ENCODE measurements around the gene PCSK6. TPM values are rescaled to one million over a fixed set of nuclear protein-coding genes. Genes with fewer than 3 reads are reported as not detected.

The PCSK6 gene
- total and polyA plus RNA-seq, 9 donors: 3.8 to 26.0 (median 13.0) TPM

GRCh38 chr15:101391431-101391830 lies 98.1 kb downstream of the PCSK6 start:
- H3K4me3 ChIP-seq: no peak overlapping the region
- no peaks in the 10 kb centered on the region for H3K9me3 ChIP-seq
- no peaks in the 10 kb centered on the region for H3K27me3 ChIP-seq
- H3K36me3 ChIP-seq: no peaks in the 10 kb centered on the region
- 77 to 87% (median 81%) methylated on average over 10 of the region's 10 CpGs for WGBS, 3 donors
- intact Hi-C loops (cut with DNase I): no loop called here
- no peak for TF ChIP-seq POLR2A (IDR thresholded peaks at IDR 0.05)
- no peak for TF ChIP-seq EP300 (IDR thresholded peaks at IDR 0.05)
- TF ChIP-seq CTCF (IDR thresholded peaks at IDR 0.05): no peak
- no peak overlapping the region for H3K27ac ChIP-seq
- no peak for DNase-seq
- H3K4me1 ChIP-seq (ENCODE audit: insufficient read depth): no peaks in the 10 kb centered on the region

GRCh38 chr15:101390462-101390861 lies 99.0 kb downstream of the PCSK6 start:
- Histone ChIP-seq H3K4me3 (no peak overlapping the region), H3K27ac (no peak overlapping the region), H3K36me3 (no peaks in the 10 kb centered on the region), H3K9me3 (no peaks in the 10 kb centered on the region), H3K4me1 (ENCODE audit: insufficient read depth) (no peaks in the 10 kb centered on the region), H3K27me3 (no peaks in the 10 kb centered on the region)
- TF ChIP-seq POLR2A (IDR thresholded peaks at IDR 0.05) (no peak), EP300 (IDR thresholded peaks at IDR 0.05) (no peak)
- intact Hi-C loops (cut with DNase I): no loop called here
- no peak for DNase-seq
- WGBS, 3 donors: 80 to 85% (median 80%) methylated on average over 8 of the region's 8 CpGs

- 78 to 90% (median 81%) methylated on average over 9 of the region's 9 CpGs for WGBS, 3 donors
- Histone ChIP-seq H3K36me3 (no peaks in the 10 kb centered on the region), H3K27ac (no peak overlapping the region), H3K4me3 (no peak overlapping the region), H3K27me3 (no peaks in the 10 kb centered on the region), H3K4me1 (ENCODE audit: insufficient read depth) (no peaks in the 10 kb centered on the region), H3K9me3 (no peaks in the 10 kb centered on the region)
- TF ChIP-seq POLR2A (IDR thresholded peaks at IDR 0.05) (no peak), EP300 (IDR thresholded peaks at IDR 0.05) (no peak), CTCF (IDR thresholded peaks at IDR 0.05) (no peak)
- no peak for DNase-seq
- intact Hi-C loops (cut with DNase I): no loop called here
Measured at GRCh38 chr15:101390060-101390459, 99.4 kb downstream of the PCSK6 start.

- intact Hi-C loops (cut with DNase I): no loop called here
- DNase-seq: no peak
Measured at GRCh38 chr15:101389362-101389761, 100.1 kb downstream of the PCSK6 start.

More at GRCh38 chr15:101389362-101389761, 100.1 kb downstream of the PCSK6 start:
- no peaks in the 10 kb centered on the region for H3K36me3 ChIP-seq
- H3K27me3 ChIP-seq: no peaks in the 10 kb centered on the region
- no peak for TF ChIP-seq CTCF (IDR thresholded peaks at IDR 0.05)
- TF ChIP-seq POLR2A (IDR thresholded peaks at IDR 0.05): no peak
- TF ChIP-seq EP300 (IDR thresholded peaks at IDR 0.05): no peak
- H3K4me3 ChIP-seq: no peak overlapping the region
- no peaks in the 10 kb centered on the region for H3K4me1 ChIP-seq (ENCODE audit: insufficient read depth)
- H3K27ac ChIP-seq: no peak overlapping the region
- H3K9me3 ChIP-seq: no peaks in the 10 kb centered on the region
- WGBS, 3 donors: 94 to 97% (median 95%) methylated on average over 9 of the region's 9 CpGs
